Measurements from ENCODE around the gene EGFL8.

Gene EGFL8

DNA sequence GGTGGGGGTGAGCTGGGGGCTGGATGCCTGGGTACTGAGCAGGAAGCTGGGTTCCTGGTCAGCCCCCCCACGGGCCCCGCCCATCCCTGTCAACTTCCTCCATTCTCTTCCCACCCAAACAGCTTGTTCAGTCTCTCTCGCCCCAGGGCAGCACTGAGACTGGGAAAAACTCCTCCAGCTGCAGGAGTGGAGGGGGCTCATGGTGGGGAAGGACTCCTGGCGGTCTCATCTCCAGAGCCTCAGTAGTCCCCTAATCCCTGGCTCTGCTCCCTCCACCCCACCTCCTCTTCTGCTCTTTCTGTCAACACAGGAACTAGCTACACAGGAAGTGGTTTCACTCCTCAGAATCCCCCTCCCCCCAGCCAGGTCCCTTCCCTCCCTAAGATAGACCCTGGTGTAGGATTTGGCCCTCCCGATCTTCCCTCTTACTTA, 28.2 kb downstream of the EGFL8 start, which contains the start of gene GPSM3:
Gene GPSM3 (minus strand): TSS at position 36 of the 432 bp plus-strand sequence. CDS start 130 bp downstream, outside the sequence.
- TF ChIP-seq FOXM1 (IDR thresholded peaks at IDR 0.05; ENCODE audit: borderline replicate concordance, low read depth) (no peak), EGR1 (IDR thresholded peaks at IDR 0.05) (no peak), RAD21 (IDR thresholded peaks at IDR 0.05; ENCODE audit: low read depth) (no peak), CREB1 (IDR thresholded peaks at IDR 0.05; ENCODE audit: low read depth) (no peak), ZBTB7A (IDR thresholded peaks at IDR 0.05; ENCODE audit: low read depth) (no peak), TCF12 (IDR thresholded peaks at IDR 0.05; ENCODE audit: low read depth) (no peak), CEBPB (IDR thresholded peaks at IDR 0.05) (no peak), YY1 (IDR thresholded peaks at IDR 0.05; ENCODE audit: low read depth) (no peak), TEAD4 (IDR thresholded peaks at IDR 0.05) (no peak), NFIC (IDR thresholded peaks at IDR 0.05) (no peak), EP300 (IDR thresholded peaks at IDR 0.05; ENCODE audit: borderline replicate concordance) (no peak), TAF1 (IDR thresholded peaks at IDR 0.05; ENCODE audit: low read depth) (no peak)
- TF ChIP-seq, protein P1, sequence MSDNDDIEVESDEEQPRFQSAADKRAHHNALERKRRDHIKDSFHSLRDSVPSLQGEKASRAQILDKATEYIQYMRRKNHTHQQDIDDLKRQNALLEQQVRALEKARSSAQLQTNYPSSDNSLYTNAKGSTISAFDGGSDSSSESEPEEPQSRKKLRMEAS (IDR thresholded peaks at IDR 0.05) = no peak
- TF ChIP-seq, protein P2, sequence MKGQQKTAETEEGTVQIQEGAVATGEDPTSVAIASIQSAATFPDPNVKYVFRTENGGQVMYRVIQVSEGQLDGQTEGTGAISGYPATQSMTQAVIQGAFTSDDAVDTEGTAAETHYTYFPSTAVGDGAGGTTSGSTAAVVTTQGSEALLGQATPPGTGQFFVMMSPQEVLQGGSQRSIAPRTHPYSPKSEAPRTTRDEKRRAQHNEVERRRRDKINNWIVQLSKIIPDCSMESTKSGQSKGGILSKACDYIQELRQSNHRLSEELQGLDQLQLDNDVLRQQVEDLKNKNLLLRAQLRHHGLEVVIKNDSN (IDR thresholded peaks at IDR 0.05) = no peak
- TF ChIP-seq, protein P3, sequence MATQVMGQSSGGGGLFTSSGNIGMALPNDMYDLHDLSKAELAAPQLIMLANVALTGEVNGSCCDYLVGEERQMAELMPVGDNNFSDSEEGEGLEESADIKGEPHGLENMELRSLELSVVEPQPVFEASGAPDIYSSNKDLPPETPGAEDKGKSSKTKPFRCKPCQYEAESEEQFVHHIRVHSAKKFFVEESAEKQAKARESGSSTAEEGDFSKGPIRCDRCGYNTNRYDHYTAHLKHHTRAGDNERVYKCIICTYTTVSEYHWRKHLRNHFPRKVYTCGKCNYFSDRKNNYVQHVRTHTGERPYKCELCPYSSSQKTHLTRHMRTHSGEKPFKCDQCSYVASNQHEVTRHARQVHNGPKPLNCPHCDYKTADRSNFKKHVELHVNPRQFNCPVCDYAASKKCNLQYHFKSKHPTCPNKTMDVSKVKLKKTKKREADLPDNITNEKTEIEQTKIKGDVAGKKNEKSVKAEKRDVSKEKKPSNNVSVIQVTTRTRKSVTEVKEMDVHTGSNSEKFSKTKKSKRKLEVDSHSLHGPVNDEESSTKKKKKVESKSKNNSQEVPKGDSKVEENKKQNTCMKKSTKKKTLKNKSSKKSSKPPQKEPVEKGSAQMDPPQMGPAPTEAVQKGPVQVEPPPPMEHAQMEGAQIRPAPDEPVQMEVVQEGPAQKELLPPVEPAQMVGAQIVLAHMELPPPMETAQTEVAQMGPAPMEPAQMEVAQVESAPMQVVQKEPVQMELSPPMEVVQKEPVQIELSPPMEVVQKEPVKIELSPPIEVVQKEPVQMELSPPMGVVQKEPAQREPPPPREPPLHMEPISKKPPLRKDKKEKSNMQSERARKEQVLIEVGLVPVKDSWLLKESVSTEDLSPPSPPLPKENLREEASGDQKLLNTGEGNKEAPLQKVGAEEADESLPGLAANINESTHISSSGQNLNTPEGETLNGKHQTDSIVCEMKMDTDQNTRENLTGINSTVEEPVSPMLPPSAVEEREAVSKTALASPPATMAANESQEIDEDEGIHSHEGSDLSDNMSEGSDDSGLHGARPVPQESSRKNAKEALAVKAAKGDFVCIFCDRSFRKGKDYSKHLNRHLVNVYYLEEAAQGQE (IDR thresholded peaks at IDR 0.05; ENCODE audit: low read depth) = no peak

DNA sequence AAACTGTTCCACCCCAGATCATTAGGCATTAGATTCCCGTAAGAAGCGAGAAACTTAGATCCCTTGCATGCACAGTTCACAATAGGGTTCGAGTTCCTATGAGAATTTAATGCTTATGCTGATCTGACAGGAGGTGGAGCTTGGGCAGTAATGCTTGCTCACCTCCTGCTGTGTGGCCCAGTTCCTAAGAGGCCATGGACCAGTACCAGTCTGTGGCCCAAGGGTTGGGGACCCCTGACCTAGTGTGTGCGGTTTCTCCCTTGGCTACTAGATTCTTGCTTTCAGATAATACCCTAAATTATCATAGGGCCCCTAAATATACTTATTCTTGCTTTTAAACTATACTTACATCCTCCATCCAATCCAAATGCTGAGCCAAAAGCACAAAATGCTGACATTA, 30.0 kb downstream of the EGFL8 start:
- TF ChIP-seq CEBPB (IDR thresholded peaks at IDR 0.05) = no peak
- TF ChIP-seq, protein P3 (IDR thresholded peaks at IDR 0.05; ENCODE audit: low read depth) = no peak
- TF ChIP-seq CREB1 (IDR thresholded peaks at IDR 0.05; ENCODE audit: low read depth) = no peak
- no peak for TF ChIP-seq TCF12 (IDR thresholded peaks at IDR 0.05; ENCODE audit: low read depth)
- TF ChIP-seq ZBTB7A (IDR thresholded peaks at IDR 0.05; ENCODE audit: low read depth) = no peak
- TF ChIP-seq TAF1 (IDR thresholded peaks at IDR 0.05; ENCODE audit: low read depth) = no peak
- no peak for TF ChIP-seq EP300 (IDR thresholded peaks at IDR 0.05; ENCODE audit: borderline replicate concordance)
- no peak for TF ChIP-seq FOXM1 (IDR thresholded peaks at IDR 0.05; ENCODE audit: borderline replicate concordance, low read depth)
- TF ChIP-seq YY1 (IDR thresholded peaks at IDR 0.05; ENCODE audit: low read depth) = no peak
- TF ChIP-seq NFIC (IDR thresholded peaks at IDR 0.05) = no peak
- TF ChIP-seq TEAD4 (IDR thresholded peaks at IDR 0.05) = no peak
- no peak for TF ChIP-seq RAD21 (IDR thresholded peaks at IDR 0.05; ENCODE audit: low read depth)
- TF ChIP-seq, protein P1 (IDR thresholded peaks at IDR 0.05) = no peak

DNA sequence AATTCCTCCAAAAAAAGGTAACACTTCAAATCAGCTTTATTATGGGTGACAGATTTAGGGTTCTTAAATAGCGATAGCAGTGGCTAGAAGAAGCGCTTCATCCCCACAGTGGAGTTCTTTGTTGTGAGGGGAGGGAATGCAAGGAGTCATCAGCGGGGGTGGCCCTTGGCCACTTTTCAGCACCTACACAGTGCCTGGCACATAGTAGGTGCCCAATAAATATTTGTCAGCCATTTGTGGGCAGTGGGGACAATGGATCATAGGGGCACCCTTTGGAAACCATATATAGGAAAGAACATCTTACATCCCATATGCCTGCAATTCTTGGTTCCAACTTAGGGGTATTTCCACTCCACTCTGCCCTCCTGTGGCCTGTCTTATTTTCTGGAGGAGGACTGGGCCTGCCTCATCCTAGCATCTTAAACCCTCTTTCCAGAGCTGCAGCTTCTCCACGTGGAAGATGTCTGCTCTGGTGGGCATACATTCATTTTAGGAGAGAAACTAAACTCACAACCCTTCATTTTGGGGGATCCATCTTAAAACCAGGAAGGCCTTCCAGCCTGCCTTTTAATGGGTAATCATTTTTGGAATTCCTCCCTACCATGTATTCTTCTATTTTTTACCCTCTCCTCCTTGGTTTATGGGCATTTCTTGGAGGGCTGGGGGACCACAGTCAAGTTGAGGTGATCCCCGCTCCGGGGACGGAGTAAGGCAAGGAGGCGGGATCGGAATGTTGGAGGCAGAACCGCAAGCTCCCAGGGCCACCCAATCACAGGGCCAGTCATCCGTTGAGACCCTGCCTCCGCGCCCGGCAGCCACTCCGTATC, 30.6 kb downstream of the EGFL8 start:
- TF ChIP-seq TEAD4 (IDR thresholded peaks at IDR 0.05) = peak; percentile 59; the same call in 1 of the 2 replicates
- no peak for TF ChIP-seq TCF12 (IDR thresholded peaks at IDR 0.05; ENCODE audit: low read depth)

DNA sequence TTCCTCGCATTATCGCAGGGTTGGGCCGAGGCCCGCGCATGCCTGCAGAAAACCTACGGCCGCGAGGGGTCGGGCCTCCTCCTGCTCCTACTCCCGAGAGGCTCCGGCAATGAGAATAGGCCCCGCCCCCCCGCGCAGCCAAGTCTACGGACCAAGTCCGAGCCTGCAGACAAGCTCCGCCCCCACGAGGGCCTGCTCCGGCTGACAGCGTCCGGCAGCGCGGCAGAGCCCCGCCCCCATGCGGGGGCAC, 31.2 kb downstream of the EGFL8 start:
- no peak for TF ChIP-seq CREB1 (IDR thresholded peaks at IDR 0.05; ENCODE audit: low read depth)
- TF ChIP-seq TCF12 (IDR thresholded peaks at IDR 0.05; ENCODE audit: low read depth) = no peak
- TF ChIP-seq EP300 (IDR thresholded peaks at IDR 0.05; ENCODE audit: borderline replicate concordance) = no peak
- peak; percentile 82; the same call in 1 of the 2 replicates for TF ChIP-seq EGR1 (IDR thresholded peaks at IDR 0.05)
- TF ChIP-seq CEBPB (IDR thresholded peaks at IDR 0.05) = no peak

DNA sequence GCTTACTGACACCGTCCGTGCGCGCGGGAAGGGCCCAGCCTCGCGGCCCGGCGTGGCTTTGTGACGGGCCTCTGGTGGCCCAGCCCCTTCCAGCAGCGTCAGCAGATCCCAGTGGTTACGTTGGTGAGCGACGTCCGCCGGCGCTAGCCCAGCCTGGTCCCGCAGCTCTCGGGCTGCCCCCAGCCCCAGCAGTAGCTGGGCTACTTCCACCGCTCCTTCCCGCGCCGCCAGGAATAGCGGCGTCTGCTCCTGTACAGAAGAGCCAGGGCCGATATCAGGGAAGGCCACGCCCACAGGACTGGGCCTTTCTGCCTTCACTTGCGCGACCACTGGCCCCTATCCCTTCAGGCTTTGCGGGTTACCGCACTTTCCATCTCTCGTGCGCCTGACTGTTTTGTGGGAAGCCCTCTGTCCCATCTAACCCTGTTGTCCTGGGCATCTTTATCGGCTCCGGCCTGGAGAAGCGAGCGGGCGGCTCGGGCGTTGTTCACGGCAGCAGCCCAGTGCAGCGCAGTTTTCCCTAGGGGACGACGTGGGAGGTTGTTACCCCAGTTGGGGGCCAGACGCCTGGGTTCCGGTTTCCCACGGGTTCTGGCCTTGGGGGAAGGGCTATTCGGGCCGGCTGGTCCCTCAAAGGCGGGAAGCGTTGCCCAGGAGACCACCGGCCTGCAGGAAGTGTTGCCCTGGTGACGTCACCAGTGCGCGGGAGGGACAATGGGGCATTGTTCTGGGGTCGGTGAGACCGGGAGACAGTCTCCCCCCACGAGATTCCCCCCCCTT, 31.7 kb downstream of the EGFL8 start:
- TF ChIP-seq NFIC (IDR thresholded peaks at IDR 0.05) (no peak), CREB1 (IDR thresholded peaks at IDR 0.05; ENCODE audit: low read depth) (peak; percentile 88), YY1 (IDR thresholded peaks at IDR 0.05; ENCODE audit: low read depth) (no peak), ZBTB7A (IDR thresholded peaks at IDR 0.05; ENCODE audit: low read depth) (0 out of 2 replicates have a peak, but pooled peaks have one; percentile 18), RAD21 (IDR thresholded peaks at IDR 0.05; ENCODE audit: low read depth) (no peak), EGR1 (IDR thresholded peaks at IDR 0.05) (no peak; the same call in 1 of the 2 replicates), TAF1 (IDR thresholded peaks at IDR 0.05; ENCODE audit: low read depth) (peak; percentile 53; the same call in 1 of the 2 replicates), FOXM1 (IDR thresholded peaks at IDR 0.05; ENCODE audit: borderline replicate concordance, low read depth) (no peak)
- TF ChIP-seq, protein P3 (IDR thresholded peaks at IDR 0.05; ENCODE audit: low read depth) = no peak
- TF ChIP-seq, protein P1 (IDR thresholded peaks at IDR 0.05) = peak; percentile 90
- TF ChIP-seq, protein P2 (IDR thresholded peaks at IDR 0.05) = no peak
